Left colon (tissue), 2 donors: Measurements from ENCODE around the gene ATXN1L. TPM values are rescaled to one million over a fixed set of nuclear protein-coding genes. Genes with fewer than 3 reads are reported as not detected.

ENCODE experiments used
- total RNA-seq, 2 donors: library from RNA; stranded (reverse); fragmentation: NEBNext Ultra II Directional; extraction: Animal tissue kit (Norgen Biotek cat#: 25700); gene quantifications; one replicate each; pipeline ENCODE4 v1.2.1, GENCODE V29; 2021
- donor health status: DM: no; HTN: no; CAD: no.
- donor health status: DM: yes; HTN: yes; CAD: no.

Gene ATXN1L
- total RNA-seq, 2 donors from 2014 or later = 17.0 to 23.6 TPM

Other genes with a start within 250 kb of the ATXN1L start
- gene MARVELD3, start 219.8 kb upstream of the ATXN1L start, total RNA-seq = 100 to 1,000 TPM in 1 of 2 donors, 10 to 100 TPM in 1; 69.7 to 112 TPM
- 10 to 100 TPM; 40.1 to 78.5 TPM for gene PHLPP2, start 121.3 kb upstream of the ATXN1L start, total RNA-seq
- 100 to 1,000 TPM; 104 to 108 TPM for gene AP1G1, start 37.1 kb upstream of the ATXN1L start, total RNA-seq
- 10 to 100 TPM; 12.5 to 13.0 TPM for gene ZNF821, start 38.2 kb downstream of the ATXN1L start, total RNA-seq
- 100 to 1,000 TPM; 200 to 250 TPM for gene IST1, start 49.6 kb downstream of the ATXN1L start, total RNA-seq
- under 1 TPM; 0.11 to 0.15 TPM for gene PKD1L3, start 154.4 kb downstream of the ATXN1L start, total RNA-seq
- gene DHODH, start 162.8 kb downstream of the ATXN1L start, total RNA-seq = 1 to 10 TPM; 5.6 to 6.3 TPM
- not detected for gene HP, start 208.5 kb downstream of the ATXN1L start, total RNA-seq
- not detected for gene HPR, start 217.2 kb downstream of the ATXN1L start, total RNA-seq
- gene TXNL4B, start 247.6 kb downstream of the ATXN1L start, total RNA-seq = 10 to 100 TPM in 1 of 2 donors, 1 to 10 TPM in 1; 8.8 to 10.4 TPM
- 10 to 100 TPM; 52.0 to 61.5 TPM for gene DHX38, start 247.9 kb downstream of the ATXN1L start, total RNA-seq